HL-60 (cell line): ENCODE results near the gene SH2D3A.

Experiments used
- GABPA ChIP-seq: IDR thresholded peaks from 2 replicates; pipeline ENCODE4 v1.6.1; 2012; ENCODE audit warnings: low read depth
- POLR2AphosphoS5 ChIP-seq: IDR thresholded peaks from 2 replicates; pipeline ENCODE4 v1.6.1; 2012; ENCODE audit warnings: low read depth
- TF ChIP-seq, protein P1 (sequence below): IDR thresholded peaks from one replicate; pipeline ENCODE4 v1.5.1; 2011; ENCODE audit warnings: low read length, control low read depth, inconsistent platforms; ENCODE audit not compliant: insufficient read depth

DNA sequence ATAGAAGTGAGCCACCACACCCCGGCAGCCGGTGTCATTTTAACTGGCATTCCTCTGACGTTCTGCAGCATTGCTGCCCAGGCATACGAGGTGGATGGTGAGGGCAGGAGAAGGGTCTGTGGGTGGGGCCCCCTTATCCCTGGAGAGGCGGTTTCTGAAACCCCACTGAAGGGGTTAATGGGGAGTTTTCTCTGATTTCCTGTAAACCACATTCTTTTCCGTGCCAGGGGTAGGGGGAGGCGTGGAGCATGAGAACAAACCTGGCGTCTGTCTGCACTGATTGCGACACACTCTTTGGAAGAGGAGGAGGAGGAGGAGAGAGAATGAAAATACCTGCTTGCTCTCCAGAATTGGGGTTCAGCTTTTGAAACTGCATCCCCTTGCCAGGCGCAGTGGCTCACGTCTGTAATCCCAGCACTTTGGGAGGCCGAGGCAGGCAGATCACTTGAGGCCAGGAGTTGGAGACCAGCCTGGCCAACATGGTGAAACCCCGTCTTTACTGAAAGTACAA is 44.1 kb downstream of the SH2D3A start:
- TF ChIP-seq, protein P1, sequence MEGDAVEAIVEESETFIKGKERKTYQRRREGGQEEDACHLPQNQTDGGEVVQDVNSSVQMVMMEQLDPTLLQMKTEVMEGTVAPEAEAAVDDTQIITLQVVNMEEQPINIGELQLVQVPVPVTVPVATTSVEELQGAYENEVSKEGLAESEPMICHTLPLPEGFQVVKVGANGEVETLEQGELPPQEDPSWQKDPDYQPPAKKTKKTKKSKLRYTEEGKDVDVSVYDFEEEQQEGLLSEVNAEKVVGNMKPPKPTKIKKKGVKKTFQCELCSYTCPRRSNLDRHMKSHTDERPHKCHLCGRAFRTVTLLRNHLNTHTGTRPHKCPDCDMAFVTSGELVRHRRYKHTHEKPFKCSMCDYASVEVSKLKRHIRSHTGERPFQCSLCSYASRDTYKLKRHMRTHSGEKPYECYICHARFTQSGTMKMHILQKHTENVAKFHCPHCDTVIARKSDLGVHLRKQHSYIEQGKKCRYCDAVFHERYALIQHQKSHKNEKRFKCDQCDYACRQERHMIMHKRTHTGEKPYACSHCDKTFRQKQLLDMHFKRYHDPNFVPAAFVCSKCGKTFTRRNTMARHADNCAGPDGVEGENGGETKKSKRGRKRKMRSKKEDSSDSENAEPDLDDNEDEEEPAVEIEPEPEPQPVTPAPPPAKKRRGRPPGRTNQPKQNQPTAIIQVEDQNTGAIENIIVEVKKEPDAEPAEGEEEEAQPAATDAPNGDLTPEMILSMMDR: no peak
- TF ChIP-seq GABPA: no peak
- no peak for TF ChIP-seq POLR2AphosphoS5
